ENCODE measurements around the gene SLC7A6.

SLC7A6 gene

GRCh38 chr16:68310774-68311511, 46.6 kb downstream of the SLC7A6 start, which contains the start of the genes PRMT7 and SLC7A6OS:
Gene PRMT7, plus strand, starts transcription at chr16:68311019. Its CDS starts 4,961 bp downstream, at chr16:68315980.
Gene SLC7A6OS, minus strand, starts transcription at chr16:68310946. Its CDS starts 20 bp downstream, at chr16:68310926.
- peak; percentile 90 for DNase-seq

- no peak for DNase-seq
Measured at GRCh38 chr16:68313116-68313515, 48.8 kb downstream of the SLC7A6 start.

GRCh38 chr16:68319185-68319908, 55.0 kb downstream of the SLC7A6 start:
- DNase-seq = no peak

GRCh38 chr16:68324336-68324735, 60.0 kb downstream of the SLC7A6 start:
- no peak for DNase-seq

GRCh38 chr16:68324780-68325357, 60.5 kb downstream of the SLC7A6 start:
- no peak for DNase-seq

GRCh38 chr16:68328151-68328859, 64.0 kb downstream of the SLC7A6 start:
- peak; percentile 78 for DNase-seq

GRCh38 chr16:68328860-68329390, 64.6 kb downstream of the SLC7A6 start:
- no peak for DNase-seq

- no peak for DNase-seq
Measured at GRCh38 chr16:68331879-68332410, 67.6 kb downstream of the SLC7A6 start.

GRCh38 chr16:68332411-68333121, 68.2 kb downstream of the SLC7A6 start:
- DNase-seq = no peak

- no peak for DNase-seq
Measured at GRCh38 chr16:68335175-68335574, 70.8 kb downstream of the SLC7A6 start.

- DNase-seq = no peak
Measured at GRCh38 chr16:68338326-68339119, 74.2 kb downstream of the SLC7A6 start.

GRCh38 chr16:68339214-68339613, 74.9 kb downstream of the SLC7A6 start:
- no peak for DNase-seq

GRCh38 chr16:68342620-68343019, 78.3 kb downstream of the SLC7A6 start:
- no peak for DNase-seq

GRCh38 chr16:68343137-68343536, 78.8 kb downstream of the SLC7A6 start:
- no peak for DNase-seq

GRCh38 chr16:68344252-68344651, 79.9 kb downstream of the SLC7A6 start:
- no peak for DNase-seq

- DNase-seq = no peak
Measured at GRCh38 chr16:68345351-68345810, 81.1 kb downstream of the SLC7A6 start.

- no peak for DNase-seq
Measured at GRCh38 chr16:68345958-68346635, 81.8 kb downstream of the SLC7A6 start.

- no peak for DNase-seq
Measured at GRCh38 chr16:68346892-68347480, 82.7 kb downstream of the SLC7A6 start.

- DNase-seq = no peak
Measured at GRCh38 chr16:68347605-68348004, 83.3 kb downstream of the SLC7A6 start.
